ENCODE data around the gene EFHC2.
"Not testable (repeated sequence)": the region's sequence is repeated elsewhere in the genome, so short reads cannot be mapped to it uniquely, and the experiment has no call there.

EFHC2 gene

DNA sequence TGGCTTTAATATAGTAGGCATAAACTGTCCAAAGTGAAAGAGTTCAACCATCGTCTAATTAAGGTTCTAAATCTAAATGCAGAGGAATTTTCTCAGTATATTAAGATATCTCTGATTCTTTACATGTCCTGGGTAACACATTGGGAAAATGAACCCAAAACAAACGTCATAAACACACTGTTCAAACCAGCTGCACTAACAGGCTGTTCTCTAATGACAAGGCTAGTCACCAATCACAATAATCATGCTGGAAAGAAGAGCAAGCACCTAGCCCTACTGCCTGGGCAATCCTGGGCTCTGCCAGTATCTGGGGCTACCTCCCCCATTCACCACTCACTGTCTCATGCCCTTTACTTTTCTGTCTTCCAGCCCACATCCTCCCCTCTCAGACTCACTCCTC, 107.9 kb downstream of the EFHC2 start:
- in situ Hi-C loops (cut with MboI; ENCODE audit: low sequenced_read_pairs): no loop called here

DNA sequence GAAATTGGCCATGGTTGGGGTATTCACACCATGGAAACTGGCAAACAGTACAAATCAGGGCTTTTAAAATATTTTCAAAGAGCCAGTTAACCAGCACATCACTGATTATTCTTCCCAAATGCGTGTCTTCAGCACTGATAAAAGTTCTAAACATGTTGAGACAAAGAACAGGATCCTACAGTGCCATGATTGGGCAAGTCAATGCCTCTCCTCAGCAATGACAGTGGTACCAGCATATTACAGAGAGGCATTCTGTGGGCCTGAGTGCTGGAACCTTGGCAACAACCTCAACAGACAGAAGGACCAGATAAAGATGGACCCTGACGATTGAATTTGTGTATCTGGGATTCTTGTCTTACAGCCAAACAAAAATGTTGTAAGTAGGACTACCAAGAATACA, 108.9 kb downstream of the EFHC2 start:
- in situ Hi-C loops (cut with MboI; ENCODE audit: low sequenced_read_pairs): no loop called here

GRCh38 chrX:44234116-44234515, 109.4 kb downstream of the EFHC2 start:
- in situ Hi-C loops (cut with MboI; ENCODE audit: low sequenced_read_pairs): no loop called here

DNA sequence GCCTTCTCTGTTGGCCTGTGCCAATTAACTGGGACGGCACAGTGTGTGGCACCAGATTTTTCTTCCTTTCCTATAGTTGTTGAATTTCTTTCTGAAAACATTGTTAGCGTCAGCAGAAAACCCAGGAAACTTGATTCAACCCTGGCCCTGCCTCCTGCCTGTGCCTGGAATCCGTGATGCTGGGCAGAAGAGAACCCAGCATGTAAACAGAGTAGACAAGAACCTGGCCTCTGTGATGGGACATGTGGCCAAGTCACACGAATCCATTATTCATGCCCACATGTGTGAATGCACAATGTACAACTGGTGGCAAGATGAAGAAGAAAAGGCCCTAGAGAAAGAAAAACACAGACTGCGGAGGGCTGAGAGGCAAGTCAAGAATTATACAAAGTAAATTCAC, 111.4 kb downstream of the EFHC2 start:
- in situ Hi-C loops (cut with MboI; ENCODE audit: low sequenced_read_pairs): no loop called here

DNA sequence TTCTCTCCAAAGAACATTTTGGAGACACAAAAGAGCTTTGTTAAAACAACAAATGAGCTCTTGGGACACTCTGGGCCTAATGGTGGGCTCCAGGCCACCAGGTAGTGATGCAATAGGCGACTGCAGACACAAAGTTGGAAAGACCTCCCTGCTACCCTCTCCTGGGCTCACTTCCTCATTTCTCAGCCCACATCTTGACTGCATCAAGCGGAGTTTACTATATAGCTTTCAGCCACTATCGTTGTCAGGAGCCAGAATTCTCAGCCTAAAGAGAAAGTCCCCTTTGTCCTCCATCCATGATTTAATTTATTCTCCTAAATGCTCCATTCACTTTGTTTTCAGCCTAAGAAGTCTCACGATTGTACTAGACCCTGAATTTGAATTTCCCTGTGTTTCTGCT, 114.9 kb downstream of the EFHC2 start:
- in situ Hi-C loops (cut with MboI; ENCODE audit: low sequenced_read_pairs): no loop called here

GRCh38 chrX:44227991-44228390, 115.5 kb downstream of the EFHC2 start:
- in situ Hi-C loops (cut with MboI; ENCODE audit: low sequenced_read_pairs): no loop called here

DNA sequence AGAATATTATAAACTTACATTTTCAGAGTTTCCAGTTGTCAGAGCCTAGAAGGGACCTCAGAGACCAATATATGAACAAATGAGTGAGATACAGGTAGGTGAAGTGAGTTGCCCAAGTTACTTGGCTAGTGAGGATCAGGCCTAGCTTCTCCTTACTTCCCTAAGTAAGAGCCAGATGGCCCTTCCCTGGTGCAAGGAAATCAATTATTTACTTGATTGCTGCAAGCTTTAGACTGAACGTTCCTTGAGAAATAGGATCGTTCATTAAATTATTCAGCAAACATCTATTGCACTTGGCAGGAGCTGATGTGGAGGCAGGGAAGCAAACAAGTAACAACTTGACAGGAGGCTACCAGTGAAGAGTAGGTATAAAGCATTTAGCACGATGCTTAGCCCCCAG, 117.8 kb downstream of the EFHC2 start:
- in situ Hi-C loops (cut with MboI; ENCODE audit: low sequenced_read_pairs): no loop called here

GRCh38 chrX:44224760-44225159, 118.7 kb downstream of the EFHC2 start:
- in situ Hi-C loops (cut with MboI; ENCODE audit: low sequenced_read_pairs): no loop called here

DNA sequence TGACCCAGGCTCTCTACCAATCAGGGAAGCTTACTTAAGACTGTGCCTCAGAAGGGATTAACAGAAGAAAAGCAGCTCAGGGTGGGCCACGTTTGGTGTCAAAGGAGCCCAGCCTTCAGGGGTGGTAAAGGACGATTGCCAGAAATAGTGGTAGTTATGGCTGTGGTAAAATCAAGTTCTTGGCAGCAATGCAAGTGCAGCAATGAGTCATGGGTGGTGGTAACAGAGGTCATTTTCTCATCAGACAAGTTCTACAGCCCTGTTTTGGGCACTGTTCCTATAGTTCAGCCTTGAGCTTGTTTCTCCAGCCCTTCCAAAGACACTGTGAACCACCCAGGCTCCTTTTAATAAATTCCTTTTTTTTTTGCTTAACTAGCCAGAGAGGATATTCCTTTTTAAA, 120.3 kb downstream of the EFHC2 start:
- in situ Hi-C loops (cut with MboI; ENCODE audit: low sequenced_read_pairs): no loop called here

DNA sequence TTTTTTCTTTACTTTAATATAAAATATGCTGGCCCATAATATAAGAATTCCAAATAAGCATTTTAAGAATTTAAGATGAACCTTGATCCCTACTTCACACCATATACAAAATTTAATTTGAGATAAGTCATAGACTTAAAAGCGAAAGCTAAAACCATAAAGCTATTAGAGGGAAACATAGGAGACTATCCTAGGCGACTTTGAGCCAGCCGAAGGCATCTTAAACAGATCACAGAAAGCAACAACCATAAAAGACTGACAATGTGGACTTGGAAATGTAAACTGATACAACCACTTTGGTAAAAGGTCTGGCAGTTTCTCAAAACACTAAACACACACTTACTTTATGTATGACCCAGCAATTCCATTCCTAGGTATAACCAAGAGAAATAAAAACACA, 125.0 kb downstream of the EFHC2 start:
- in situ Hi-C loops (cut with MboI; ENCODE audit: low sequenced_read_pairs): no loop called here

DNA sequence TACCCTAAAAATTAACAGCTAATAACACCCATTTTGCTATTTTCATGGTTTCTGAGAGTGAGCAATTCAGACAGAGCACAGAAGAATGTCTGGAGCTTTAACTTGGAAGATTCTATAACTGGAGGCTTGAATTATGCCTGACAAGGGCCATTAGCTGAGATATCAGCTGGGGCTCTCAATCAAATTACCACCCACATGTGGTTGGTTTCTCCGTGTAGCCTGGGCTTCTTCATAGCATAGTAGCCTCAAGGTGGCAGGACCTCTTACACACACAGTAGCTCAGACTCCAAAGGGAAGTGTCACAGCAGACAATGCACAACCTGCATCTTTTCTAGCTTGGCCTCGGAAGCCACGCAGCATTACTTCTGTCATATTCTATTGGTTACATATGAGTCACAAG, 127.3 kb downstream of the EFHC2 start:
- in situ Hi-C loops (cut with MboI; ENCODE audit: low sequenced_read_pairs): no loop called here

DNA sequence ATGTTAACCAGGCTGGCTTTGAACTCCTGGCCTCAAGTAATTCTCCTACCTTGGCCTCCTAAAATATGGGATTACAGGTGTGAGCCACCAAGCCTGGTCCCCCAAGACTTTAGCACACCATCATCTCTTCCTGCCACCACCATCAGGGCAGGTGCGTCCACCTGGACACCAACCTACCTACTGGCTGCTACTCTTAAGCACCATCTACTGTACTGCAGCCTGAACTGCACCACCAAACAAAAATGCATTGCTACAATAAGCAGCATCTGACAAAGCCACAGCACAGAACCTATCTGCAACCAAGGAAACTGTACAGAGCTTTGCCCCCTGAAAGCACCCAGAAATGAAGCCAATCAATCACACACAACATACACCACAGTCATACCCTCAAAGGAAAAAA, 139.7 kb downstream of the EFHC2 start:
- in situ Hi-C loops (cut with MboI; ENCODE audit: low sequenced_read_pairs): no loop called here

- in situ Hi-C loops (cut with MboI; ENCODE audit: low sequenced_read_pairs): no loop called here
Observed at GRCh38 chrX:44202596-44202995, 140.9 kb downstream of the EFHC2 start.

GRCh38 chrX:44189116-44189515, 154.4 kb downstream of the EFHC2 start:
- in situ Hi-C loops (cut with MboI; ENCODE audit: low sequenced_read_pairs): no loop called here

GRCh38 chrX:44187915-44188314, 155.6 kb downstream of the EFHC2 start:
- in situ Hi-C loops (cut with MboI; ENCODE audit: low sequenced_read_pairs): not testable (repeated sequence)

DNA sequence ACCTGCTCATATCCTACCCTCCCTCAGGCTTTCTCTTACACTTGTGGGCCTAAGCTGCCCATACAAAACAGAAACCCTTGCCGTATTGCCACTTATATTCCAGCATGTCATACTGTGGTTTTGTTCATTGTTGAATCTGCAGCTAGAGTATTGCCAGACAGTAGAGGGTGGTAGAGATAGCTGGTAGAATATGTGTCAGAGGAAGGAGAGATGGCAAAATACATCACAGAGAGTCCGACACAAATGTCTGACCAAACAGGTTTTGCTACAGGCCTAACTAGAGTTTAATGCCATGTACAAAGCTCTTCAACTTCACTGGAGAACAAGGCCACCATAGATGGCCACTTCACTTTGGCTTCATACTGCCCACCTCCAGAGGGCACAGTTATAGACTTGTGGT, 160.1 kb downstream of the EFHC2 start:
- in situ Hi-C loops (cut with MboI; ENCODE audit: low sequenced_read_pairs): no loop called here

DNA sequence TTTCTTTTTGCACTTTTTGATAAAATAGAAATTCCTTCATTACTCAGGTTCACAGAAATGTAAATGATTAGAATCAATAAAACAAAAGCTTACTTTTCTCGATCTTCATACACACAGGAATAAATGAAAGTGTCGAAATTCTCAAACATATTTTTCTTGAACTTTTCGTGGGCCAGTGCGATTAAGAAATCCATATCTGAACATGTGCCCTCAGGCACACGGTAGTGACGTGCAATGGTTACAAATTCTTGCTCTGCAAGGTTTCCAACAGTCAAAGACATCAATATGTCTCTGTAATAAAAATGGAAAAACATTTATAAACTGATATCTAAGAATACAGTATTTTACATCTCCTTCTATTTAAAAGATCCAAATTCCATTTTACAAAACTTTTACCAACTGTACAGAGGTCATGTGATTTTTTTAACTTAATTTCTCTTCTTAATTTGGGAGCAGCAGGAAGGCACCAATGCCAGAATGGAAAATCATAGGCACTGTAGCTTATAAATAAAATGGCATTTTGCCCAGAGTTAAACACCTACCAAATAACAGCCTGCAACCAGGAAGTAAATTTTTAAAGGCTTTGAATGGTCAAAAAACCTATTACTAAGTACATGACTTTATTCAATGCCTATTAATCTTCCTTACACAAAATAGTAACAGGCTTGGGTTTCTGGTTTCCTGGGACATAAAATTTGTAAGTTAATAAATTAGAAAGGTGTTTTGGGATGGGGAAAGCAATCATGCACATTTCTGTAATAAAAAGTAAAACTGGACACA, 165.0 kb downstream of the EFHC2 start:
- in situ Hi-C loops (cut with MboI; ENCODE audit: low sequenced_read_pairs): no loop called here

- in situ Hi-C loops (cut with MboI; ENCODE audit: low sequenced_read_pairs): no loop called here
Observed at GRCh38 chrX:44175455-44175854, 168.0 kb downstream of the EFHC2 start.

- in situ Hi-C loops (cut with MboI; ENCODE audit: low sequenced_read_pairs): no loop called here
Observed at GRCh38 chrX:44174061-44174460, 169.4 kb downstream of the EFHC2 start.

DNA sequence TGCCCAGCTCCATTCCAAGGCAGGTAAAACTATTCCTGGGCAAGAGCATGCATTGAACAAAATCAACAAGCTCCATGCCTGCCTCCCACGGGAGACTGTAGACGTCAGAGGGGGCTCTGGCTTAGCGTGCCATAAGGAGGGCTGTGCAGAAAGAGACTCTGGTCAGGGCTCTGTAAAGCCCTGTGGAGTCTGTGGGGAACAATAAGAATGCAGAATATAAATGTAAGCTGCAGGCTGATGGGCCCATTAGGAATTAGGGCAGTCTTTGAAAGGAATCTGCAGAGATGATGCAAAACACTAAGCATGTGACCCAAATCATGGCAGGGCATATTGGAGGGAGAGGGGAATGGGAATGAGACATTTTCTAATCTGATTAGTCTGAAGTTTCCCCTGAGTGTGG, 170.3 kb downstream of the EFHC2 start:
- in situ Hi-C loops (cut with MboI; ENCODE audit: low sequenced_read_pairs): no loop called here

GRCh38 chrX:44167116-44167515, 176.4 kb downstream of the EFHC2 start:
- in situ Hi-C loops (cut with MboI; ENCODE audit: low sequenced_read_pairs): no loop called here

- in situ Hi-C loops (cut with MboI; ENCODE audit: low sequenced_read_pairs): no loop called here
Observed at GRCh38 chrX:44162964-44163475, 180.5 kb downstream of the EFHC2 start.

DNA sequence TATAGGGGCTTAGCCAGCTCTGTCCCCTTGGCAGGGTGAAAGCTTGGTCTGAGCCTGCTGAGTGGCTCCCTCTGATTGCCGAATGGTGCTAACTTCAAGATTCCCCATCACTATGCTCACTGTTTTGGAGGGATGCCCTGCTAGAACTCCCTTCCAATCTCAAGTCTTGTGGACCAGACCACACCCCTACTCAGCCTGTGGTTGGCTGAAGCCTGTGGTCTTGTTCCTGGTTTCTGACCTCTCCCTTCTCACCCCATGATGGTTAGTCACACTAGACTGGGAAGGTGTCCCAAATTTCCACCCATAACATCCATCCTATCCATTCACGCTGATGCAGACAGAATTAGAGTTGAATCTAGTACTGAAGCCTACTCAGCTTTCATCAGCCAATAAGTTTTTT, 185.6 kb downstream of the EFHC2 start:
- in situ Hi-C loops (cut with MboI; ENCODE audit: low sequenced_read_pairs): no loop called here

Measured in hTERT RPE-1 (cell line).